Left renal cortex interstitium (tissue), 4 donors: ENCODE results near the gene RPS6KB2. TPM values are rescaled to one million over a fixed set of nuclear protein-coding genes. Genes with fewer than 3 reads are reported as not detected.
"Not testable (repeated sequence)": the region's sequence is repeated elsewhere in the genome, so short reads cannot be mapped to it uniquely, and the experiment has no call there.

Source experiments
- DNase-seq, 4 donors: peaks; one replicate each; pipeline ENCODE4 v3.0.0-alpha.2; 2013; ENCODE audit warnings: low read depth in 4 of 4, low spot score in 2 of 4, missing footprints in 1 of 4
- polyA plus RNA-seq, 4 donors: library from polyadenylated mRNA; unstranded; fragments of 120-200 nt; gene quantifications; one replicate each; pipeline ENCODE4 v1.2.1, GENCODE V29; 2013; ENCODE audit not compliant: insufficient read length in 4 of 4

The RPS6KB2 gene
- polyA plus RNA-seq, 4 donors, result 40.5 to 48.6 (median 44.9) TPM

GRCh38 chr11:67423891-67424613 is 4.2 kb upstream of the RPS6KB2 start:
- DNase-seq, result no peak

- DNase-seq, result not testable (repeated sequence)
These were observed 882 bp upstream of the RPS6KB2 start for GRCh38 chr11:67427364-67427859.

- no peak for DNase-seq
These were observed 859 bp downstream of the RPS6KB2 start for GRCh38 chr11:67429038-67429668.

- no peak for DNase-seq
These were observed 1.4 kb downstream of the RPS6KB2 start for GRCh38 chr11:67429722-67430121.

GRCh38 chr11:67431346-67432249 is 3.3 kb downstream of the RPS6KB2 start:
- no peak for DNase-seq

- DNase-seq, result no peak
These were observed 4.5 kb downstream of the RPS6KB2 start for GRCh38 chr11:67432655-67433349.

- DNase-seq, result no peak
These were observed 5.5 kb downstream of the RPS6KB2 start for GRCh38 chr11:67433536-67434394.

GRCh38 chr11:67434395-67434881 is 6.1 kb downstream of the RPS6KB2 start:
- no peak for DNase-seq

- DNase-seq, result no peak
These were observed 6.9 kb downstream of the RPS6KB2 start for GRCh38 chr11:67435031-67435726.

GRCh38 chr11:67435727-67436458 is 7.6 kb downstream of the RPS6KB2 start:
- no peak for DNase-seq

- no peak for DNase-seq
These were observed 8.3 kb downstream of the RPS6KB2 start for GRCh38 chr11:67436459-67437081.

- no peak for DNase-seq
These were observed 9.0 kb downstream of the RPS6KB2 start, which contains the start of gene PTPRCAP for GRCh38 chr11:67437082-67437808. TSS of gene PTPRCAP (minus strand) at chr11:67437682. CDS start at chr11:67437619, 63 bp downstream.

- no peak for DNase-seq
These were observed 9.5 kb downstream of the RPS6KB2 start for GRCh38 chr11:67437809-67438157.

- DNase-seq, result no peak
These were observed 10.0 kb downstream of the RPS6KB2 start for GRCh38 chr11:67438158-67438902.

GRCh38 chr11:67439321-67440228 is 11.3 kb downstream of the RPS6KB2 start:
- no peak for DNase-seq
